GM21723 (cell line): Measurements from ENCODE around the gene PHOSPHO1.
"Not testable (repeated sequence)": the region's sequence is repeated elsewhere in the genome, so short reads cannot be mapped to it uniquely, and the experiment has no call there.

Experiments used
- ATAC-seq: cut with Tn5 transposase; IDR thresholded peaks from one replicate; pipeline ENCODE4 v1.9.1; 2021; ENCODE audit warnings: mild to moderate bottlenecking, moderate library complexity; ENCODE audit not compliant: unreplicated experiment

Gene PHOSPHO1, protein sequence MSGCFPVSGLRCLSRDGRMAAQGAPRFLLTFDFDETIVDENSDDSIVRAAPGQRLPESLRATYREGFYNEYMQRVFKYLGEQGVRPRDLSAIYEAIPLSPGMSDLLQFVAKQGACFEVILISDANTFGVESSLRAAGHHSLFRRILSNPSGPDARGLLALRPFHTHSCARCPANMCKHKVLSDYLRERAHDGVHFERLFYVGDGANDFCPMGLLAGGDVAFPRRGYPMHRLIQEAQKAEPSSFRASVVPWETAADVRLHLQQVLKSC

DNA sequence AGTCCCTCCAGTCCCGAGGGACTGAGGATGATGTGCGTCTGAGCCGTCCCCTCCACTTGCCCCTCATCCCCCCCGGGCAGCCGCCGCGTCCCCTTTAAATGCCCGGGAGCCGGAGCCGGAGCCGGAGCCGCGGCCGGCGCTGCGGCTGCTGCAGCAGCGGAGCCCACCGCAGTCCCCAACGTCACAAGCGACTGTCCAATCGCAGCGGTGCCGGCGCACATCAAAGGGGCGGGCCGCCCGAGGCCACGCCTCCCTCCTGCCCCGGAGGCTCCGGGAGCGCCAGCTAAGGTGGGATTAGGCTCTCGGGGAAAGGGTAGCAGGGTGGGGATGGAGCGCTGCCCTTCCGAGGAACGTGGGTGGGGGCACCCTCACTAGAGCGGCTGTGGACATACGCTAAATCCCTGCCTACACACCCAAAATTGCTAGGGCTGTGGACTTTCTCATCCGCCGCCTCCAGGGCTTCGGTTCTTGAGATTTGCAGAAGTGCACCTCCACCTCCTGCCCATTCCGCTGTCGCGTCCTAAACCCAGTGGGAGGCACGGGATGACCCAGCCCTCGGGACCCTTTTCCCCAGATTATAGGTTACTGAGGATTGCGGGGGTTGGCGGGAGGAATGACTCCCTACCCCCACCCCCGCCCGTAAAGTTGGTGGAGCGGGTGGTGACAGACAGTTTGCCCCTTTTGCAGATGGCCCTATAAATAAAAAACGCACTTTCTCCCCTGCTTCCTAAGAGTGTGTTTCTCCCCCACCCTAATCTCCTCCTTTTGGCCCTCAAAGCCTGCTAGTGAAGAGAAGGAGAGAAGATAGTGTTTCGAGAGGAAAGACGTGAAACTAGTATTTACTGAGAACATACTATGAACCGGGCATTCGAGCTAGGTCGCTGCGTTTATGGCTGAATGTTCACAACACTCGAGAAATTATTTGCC lies at the start of gene PHOSPHO1:
Gene PHOSPHO1, minus strand, starts transcription at position 152 of the 927 bp plus-strand sequence. CDS start 4,096 bp downstream, outside the sequence.
- ATAC-seq, result peak; percentile 85

DNA sequence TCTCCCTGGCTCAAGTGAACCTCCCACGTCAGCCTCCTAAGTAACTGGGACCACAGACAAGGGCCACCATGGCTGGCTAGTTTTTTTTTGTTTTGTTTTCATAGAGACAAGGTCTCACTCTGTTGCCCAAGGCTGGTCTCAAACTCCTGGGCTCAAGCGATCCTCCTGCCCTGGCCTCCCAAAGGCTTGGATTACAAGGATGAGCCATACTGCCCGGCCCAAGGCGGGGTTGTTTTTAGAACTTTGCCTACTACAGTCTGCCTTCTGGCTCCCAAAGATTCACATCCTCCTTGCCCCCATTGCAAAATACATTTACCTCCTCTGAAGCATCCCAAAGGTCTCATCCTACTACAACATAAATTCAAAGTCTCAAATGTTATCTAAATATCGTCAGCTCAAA lies 49.5 kb upstream of the PHOSPHO1 start:
- ATAC-seq, result no peak

DNA sequence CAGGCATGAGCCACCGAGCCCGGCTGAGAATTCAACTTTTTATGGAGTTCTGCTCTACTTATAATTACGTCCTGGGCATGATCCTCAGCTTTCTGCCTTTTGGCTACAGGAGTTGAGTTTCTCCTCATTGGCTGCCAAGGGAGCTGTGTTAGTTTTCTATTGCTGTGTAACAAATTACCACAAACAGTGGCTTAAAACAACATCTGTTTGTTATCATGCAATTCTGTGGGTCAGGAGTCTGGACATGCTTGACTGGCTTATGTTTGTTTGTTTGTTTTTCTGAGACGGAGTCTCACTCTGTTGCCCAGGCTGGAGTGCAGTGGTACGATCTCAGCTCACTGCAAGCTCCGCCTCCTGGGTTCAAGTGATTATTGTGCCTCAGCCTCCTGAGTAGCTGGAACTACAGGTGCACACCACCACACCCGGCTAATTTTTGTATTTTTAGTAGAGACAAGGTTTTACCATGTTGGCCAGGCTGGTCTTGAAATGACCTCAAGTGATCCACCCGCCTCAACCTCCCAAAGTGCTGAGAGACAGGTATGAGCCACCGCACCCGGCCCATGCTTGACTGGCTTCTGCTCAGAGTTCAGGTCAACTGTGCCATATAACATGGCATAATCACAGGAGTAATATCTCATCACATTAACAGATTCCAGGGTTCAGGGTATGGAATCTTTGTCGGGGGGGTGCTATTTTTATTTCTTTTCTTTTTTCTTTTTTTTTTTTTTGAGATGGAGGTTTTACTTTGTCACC lies 48.9 kb upstream of the PHOSPHO1 start:
- not testable (repeated sequence) for ATAC-seq

DNA sequence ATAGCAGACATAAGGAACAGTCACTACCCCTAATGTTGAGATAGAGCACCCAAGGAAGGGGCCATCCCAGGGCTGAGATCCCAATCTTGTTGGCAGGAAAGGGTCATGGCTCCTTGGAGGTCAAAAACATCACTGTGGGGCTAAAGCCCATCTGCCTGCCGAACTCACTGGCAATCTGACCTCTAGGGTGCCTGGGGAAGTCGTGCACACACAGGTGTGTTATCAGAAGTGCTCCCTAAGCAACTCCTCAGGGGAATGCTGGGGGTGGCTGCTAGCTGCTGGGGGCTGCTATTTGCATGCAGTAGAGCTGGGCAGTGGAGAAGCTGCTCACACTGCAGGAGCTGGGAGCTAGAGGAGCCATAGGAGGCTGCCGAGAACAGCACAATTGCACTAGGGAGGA lies 47.5 kb upstream of the PHOSPHO1 start:
- no peak for ATAC-seq

DNA sequence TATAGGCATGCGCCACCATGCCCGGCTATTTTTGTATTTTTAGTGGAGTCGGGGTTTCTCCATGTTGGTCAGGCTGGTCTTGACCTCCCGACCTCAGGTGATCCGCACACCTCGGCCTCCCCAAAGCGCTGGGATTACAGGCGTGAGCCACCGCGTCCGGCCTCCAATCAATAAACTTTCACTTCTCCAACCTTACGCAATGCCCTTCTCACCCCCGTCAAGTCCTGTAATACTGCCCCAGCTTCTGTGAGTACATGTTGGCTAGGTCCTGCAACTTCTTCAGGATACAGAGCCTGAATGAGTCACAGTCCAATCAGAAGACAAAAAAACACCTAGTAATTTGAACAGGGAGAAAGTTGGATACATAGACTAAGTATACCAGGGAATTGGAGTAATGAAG lies 47.1 kb upstream of the PHOSPHO1 start:
- no peak for ATAC-seq

DNA sequence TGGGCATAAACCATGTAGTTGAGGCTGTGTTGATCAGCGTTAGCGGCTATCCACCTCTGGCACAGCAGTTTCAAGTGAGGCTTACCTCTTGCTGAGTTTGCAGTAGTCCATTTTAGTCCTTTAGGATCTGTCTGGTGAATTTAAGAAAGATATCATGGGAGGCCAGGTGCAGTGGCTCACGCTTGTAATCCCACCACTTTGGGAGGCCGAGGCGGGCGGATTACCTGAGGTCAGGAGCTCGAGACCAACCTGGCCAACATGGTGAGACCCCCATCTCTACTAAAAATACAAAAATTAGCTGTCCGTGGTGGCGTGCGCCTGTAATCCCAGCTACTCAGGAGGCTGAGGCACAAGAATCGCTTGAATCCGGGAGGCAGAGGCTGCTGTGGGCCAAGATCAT lies 45.4 kb upstream of the PHOSPHO1 start:
- ATAC-seq, result not testable (repeated sequence)

DNA sequence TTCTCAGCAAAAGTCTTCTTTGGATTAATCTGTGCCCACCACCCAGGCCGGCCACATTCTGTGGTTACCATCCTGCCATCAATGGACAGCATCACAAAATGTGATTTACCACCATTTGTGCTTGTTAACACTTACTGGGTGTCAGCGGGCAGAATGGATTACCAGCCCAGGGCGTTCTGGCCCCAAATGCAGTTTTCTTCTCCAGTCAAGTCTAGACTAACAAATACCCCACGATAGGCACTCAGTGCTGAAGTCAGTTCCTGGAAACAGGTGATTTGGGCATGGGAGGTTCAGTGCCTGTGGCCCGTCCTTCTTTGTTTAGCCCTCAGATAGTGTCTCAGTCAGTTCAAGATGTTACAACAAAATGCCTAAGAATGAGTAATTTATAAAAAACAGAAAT lies 38.8 kb upstream of the PHOSPHO1 start:
- ATAC-seq, result no peak

DNA sequence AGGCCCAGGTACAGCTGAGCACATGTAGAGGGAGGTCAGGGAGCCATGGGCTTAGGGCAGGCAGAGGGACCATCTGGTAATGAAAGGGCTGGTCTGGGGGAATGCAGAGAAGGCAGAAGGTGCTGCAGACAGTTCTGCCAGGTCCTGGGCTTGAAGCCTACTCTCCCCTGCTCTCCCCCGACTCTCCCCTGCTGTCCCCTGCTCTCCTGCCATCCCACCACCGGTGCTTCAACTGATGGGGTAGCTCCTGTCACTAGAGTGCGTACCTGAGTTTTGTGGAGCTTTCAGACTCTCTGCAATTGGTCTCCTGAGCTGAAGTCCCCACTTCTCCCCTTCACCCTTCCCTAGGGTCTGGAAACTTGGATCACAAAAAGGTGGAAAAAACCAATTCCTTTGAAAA lies 37.3 kb upstream of the PHOSPHO1 start:
- ATAC-seq, result no peak

DNA sequence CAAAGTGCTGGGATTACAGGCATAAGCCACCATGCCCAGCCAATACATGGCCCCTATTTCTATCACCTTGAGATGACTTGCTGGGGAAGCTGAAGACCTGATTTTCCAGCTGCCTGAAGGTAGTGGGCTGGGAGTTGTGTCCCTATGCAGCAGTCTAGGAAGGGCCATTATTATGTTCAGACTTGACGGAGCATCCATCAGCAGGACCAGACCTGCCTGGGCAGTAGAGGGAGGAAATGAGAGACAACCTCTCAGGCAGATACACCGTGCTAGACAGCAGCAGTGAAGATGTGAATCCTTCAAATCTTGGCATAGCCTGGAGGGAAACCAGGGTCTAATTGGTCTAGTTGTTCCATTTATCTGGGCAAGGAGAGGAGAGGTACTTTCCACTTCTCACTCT lies 35.6 kb upstream of the PHOSPHO1 start:
- no peak for ATAC-seq

DNA sequence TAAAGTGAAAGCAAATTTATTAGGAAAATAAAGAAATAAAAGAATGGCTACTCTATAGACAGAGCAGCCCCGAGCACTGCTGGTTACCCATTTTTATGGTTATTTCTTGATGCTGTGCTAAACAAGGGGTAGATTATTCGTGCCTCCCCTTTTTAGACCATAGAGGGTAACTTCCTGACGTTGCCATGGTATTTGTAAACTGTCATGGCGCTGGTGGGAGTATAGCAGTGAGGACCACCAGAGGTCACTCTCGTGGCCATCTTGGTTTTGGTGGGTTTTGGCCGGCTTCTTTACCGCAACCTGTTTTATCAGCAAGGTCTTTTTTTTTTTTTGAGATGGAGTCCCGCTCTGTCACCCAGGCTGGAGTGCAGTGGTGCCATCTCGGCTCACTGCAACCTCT lies 31.0 kb upstream of the PHOSPHO1 start:
- ATAC-seq, result not testable (repeated sequence)

DNA sequence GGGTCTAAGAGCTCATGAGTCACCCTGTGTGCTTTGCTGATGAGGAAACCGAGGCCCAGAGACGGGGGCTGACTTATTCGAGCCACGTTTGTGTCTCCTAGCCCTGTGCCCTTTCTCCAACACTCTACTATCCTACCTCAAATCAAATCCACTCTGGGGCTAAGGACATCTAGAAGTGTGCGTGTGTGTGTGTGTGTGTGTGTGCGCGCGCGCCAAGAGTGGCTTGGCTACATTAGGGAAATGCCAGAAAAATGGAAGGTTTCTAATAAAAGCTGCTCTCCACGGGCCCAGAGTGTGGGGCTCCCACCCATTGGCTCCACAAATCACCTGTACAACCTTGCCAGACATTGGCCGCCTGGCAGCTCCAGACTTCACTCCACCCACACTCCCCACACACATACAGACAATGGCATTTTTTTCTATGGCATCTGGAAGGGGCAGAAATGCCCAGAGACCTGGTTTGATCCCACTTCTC lies 30.3 kb upstream of the PHOSPHO1 start:
- no peak for ATAC-seq

DNA sequence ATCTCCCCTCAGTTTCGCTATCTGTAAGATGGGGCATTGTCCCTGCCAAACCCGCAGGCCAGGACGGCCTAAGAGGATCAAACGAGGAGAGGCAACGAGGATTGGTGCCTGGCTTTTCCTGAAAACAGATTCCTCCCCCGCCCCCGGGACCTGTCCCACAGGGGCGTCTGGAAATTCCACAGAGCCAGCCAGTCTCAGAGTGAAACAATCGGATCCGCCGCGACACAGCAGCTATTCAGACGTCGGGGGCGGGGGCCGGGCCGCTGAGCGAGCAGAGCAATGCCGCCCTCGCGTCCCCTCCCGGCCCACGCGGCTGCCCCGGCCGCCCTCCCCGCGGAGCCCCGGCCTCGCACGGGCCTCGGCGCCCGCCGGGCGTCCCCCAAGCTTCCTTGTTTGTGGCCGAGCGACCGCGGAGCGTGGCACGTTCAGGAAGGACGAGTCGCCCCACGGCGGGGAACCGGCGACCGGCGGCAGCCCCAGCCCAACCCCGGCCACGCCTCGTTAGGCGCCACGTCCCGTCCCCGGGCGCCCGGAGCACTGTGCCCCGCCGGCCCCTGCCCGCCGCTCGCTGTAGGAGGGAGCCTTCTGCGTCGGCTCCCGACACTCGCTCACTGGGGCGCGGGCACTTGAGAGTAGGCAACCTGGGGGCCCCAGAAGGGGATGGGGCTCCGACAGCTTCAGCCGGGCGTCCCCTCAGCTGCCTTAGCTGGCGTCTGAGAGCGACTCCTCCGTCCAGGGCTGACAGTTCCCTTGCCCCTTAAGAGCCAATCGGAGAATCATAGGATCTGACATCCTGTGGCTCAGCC lies 29.6 kb upstream of the PHOSPHO1 start:
- ATAC-seq, result no peak

DNA sequence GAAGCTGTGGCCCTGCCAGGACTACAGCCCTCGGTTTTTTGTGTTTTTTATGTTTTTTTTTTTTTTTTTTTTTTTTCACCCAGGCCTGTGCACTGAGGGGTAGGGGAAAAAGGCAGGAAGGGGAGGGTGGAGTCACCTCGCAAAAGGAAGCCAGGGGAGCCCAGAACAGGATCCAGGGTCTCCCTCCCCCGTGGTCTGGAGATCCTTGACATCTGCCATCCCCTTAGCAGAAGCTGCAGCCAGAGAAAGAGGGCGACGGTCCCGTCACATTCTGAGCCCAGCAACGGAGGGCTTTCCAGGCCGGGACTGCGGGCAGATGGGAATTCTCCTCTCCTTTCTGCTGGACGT lies 29.1 kb upstream of the PHOSPHO1 start:
- ATAC-seq, result no peak

DNA sequence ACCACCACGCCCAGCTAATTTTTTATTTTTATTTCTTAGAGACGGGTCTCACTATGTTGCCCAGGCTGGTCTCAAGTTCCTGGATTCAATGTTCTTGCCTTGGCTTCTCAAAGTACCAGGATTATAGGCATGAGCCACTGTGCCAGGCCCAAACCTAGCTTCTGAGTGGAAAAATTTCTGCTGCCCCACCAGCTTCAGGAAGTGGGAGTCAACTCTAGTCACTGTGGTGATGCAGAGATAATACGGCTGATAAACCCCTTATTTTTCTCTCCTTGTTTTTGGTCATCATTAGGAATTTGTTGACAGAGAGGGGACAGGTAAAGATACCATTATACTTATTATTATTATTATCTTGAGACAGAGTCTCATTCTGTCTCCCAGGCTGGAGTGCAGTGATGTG lies 27.8 kb upstream of the PHOSPHO1 start:
- ATAC-seq, result no peak

DNA sequence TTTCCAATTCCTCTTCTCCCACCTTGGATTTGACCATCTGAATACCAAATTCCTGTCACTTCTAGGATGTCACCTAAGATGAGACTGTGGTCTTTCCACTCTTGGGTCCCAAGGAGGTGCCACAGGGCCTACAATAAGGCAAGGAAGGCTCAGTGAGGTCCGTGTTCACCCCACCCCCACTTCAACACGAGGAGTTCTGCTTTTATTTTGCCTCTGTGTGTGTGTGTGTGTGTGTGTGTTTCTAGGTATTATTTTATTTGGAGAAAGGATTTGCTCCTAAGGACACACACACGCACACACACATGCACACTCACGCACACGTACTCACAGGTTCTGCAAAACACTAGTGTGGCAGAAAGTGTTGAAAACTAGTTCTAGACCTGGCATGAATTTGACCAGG lies 24.5 kb upstream of the PHOSPHO1 start:
- ATAC-seq, result no peak

DNA sequence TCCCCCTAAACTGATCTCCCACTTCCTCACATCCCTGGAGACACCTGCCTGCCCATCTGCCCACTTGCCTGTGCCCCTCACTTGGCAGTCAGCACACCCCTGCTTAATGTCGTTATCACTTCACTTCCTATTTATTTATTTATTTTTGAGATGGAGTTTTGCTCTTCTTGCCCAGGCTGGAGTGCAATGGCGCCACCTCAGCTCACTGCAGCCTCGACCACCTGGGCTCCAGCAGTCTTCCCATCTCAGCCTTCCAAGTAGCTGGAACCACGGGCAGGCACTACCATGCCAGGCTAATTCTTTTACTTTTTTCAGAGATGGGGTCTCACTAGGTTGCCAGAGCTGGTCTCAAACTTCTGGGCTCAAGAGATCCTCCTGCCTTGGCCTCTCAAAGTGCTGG lies 23.5 kb upstream of the PHOSPHO1 start:
- ATAC-seq, result no peak

DNA sequence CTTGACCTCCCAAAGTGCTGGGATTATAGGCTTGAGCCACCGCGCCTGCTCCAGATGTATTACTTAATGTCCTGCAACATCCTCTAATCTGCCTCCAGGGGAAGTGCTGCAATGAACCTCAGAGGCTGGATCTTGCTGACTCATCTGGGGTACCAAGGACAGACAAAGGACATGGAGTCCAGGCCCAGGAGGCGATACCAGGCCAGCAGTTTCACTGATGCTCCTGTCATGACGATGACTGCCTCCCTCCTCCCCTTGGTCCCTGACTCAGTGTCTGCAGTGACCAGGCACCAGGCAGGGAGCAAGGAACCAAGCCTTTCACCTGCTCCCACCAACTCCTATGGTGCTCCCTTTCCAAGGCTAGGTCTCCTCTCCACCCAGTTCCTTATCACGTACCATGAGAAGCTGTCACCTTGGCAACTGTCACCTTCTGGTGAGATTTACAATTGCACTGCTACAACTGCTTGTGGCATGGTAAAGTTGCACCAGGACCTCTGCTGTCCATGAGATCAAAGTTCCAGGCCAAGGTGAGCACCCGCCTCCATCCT lies 21.6 kb upstream of the PHOSPHO1 start:
- ATAC-seq, result no peak

DNA sequence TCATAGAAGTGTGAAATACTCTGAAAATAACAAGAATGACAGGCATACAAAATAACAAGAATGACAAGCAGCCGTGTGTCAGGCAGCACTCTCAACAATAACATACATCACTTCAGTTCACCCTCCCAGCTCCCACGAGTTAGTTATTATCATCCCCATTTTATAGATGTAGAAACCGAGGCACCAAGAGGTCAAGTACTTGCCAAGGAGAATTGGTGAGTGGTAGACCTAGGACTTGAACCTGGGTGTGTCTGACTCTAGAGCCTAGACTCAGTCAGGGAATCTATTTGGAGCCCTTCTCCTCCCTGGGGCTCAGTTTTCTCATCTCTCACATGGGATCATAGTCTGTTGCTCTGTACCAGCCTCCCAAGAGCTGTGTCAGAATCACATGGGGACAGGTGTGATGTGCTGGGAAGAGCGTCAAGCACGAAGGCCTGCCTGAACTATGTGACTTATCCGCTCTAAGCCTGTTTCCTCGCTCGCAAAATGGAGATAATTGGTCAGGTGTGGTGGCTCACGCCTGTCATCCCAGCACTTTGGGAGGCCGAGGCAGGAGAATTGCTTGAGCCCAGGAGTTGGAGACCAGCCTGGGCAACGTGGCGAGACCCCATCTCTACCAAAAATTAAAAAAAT lies 19.4 kb upstream of the PHOSPHO1 start:
- no peak for ATAC-seq

DNA sequence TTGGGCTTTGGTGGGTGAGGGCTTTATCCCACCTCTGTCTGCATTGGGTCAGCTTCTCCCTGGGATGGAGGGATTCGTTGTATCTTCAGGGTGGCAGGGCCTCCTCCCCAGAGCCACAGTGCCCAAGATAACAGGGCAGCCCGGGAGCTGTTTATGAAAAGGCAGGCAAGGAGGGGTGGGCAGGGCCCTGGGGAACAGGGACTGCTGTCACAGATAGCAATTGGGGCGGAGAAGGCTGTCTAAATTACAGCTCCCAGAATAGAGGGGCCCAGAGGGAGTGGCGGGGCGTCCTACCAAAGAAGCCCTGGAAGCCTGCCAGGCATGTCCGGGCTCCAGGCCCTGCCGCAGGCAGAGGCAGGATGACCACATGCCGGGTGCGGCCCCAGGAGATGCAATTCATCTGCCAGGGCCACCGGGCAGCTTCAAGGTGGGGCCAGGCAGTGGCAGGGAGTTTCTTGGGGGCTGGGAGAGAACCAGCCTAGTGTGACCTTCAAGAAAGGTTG lies 18.8 kb upstream of the PHOSPHO1 start:
- ATAC-seq, result no peak

DNA sequence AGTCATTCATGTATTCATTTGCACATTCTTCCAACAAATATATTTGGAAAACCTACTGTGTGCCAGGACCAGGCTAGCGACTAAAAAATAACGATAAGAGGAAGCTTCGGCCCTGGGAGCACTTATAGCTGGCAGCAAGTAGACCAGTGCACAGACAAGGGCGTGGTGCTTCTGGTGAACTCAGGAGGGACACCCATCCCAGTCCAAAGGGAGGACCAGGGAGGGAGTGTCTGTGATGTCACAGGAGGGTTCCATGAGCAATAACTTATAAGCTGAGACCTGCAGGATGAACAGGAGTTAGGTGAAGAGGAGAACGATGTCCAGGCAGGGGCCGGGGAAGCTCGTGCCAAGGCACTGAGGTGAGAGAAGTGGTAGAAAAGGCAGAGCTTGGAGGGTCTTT lies 17.4 kb upstream of the PHOSPHO1 start:
- no peak for ATAC-seq
